GM21717 (cell line): ENCODE data around the gene RND2.

Source experiments
- ATAC-seq: cut with Tn5 transposase; IDR thresholded peaks from one replicate; pipeline ENCODE4 v1.9.1; 2021; ENCODE audit warnings: mild to moderate bottlenecking, moderate library complexity; ENCODE audit not compliant: unreplicated experiment

The RND2 gene

GRCh38 chr17:43069368-43069898 is 44.4 kb downstream of the RND2 start:
- no peak for ATAC-seq

GRCh38 chr17:43070257-43070656 is 45.2 kb downstream of the RND2 start:
- no peak for ATAC-seq

GRCh38 chr17:43070872-43071271 is 45.8 kb downstream of the RND2 start:
- no peak for ATAC-seq

- ATAC-seq, result no peak
Observed at GRCh38 chr17:43074869-43075268, 49.8 kb downstream of the RND2 start.

- ATAC-seq, result no peak
Observed at GRCh38 chr17:43079641-43080302, 54.7 kb downstream of the RND2 start.
